Body of pancreas (tissue), 4 donors: Measurements from ENCODE around the gene WDR5B.

ENCODE experiments used
- POLR2A ChIP-seq, 3 donors: fragments of 450-650 bp; IDR thresholded peaks; one replicate each; pipeline ENCODE4 v1.6.1; 2016; ENCODE audit warnings: antibody characterized with exemption in 3 of 3, mild to moderate bottlenecking in 2 of 3
- TF ChIP-seq, protein P1 (sequence below), 7 experiments: fragments of 450-650 bp in 4 of 7; fragments of 200-600 bp in 3 of 7; sonication (generic) in 3 of 7; IDR thresholded peaks; one replicate each; pipeline ENCODE4 v1.5.1; 2016 to 2019; ENCODE audit warnings: antibody characterized with exemption in 7 of 7

GRCh38 chr3:122395582-122395981 lies 20.3 kb downstream of the WDR5B start:
- TF ChIP-seq, protein P1, sequence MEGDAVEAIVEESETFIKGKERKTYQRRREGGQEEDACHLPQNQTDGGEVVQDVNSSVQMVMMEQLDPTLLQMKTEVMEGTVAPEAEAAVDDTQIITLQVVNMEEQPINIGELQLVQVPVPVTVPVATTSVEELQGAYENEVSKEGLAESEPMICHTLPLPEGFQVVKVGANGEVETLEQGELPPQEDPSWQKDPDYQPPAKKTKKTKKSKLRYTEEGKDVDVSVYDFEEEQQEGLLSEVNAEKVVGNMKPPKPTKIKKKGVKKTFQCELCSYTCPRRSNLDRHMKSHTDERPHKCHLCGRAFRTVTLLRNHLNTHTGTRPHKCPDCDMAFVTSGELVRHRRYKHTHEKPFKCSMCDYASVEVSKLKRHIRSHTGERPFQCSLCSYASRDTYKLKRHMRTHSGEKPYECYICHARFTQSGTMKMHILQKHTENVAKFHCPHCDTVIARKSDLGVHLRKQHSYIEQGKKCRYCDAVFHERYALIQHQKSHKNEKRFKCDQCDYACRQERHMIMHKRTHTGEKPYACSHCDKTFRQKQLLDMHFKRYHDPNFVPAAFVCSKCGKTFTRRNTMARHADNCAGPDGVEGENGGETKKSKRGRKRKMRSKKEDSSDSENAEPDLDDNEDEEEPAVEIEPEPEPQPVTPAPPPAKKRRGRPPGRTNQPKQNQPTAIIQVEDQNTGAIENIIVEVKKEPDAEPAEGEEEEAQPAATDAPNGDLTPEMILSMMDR (IDR thresholded peaks at IDR 0.05), result no peak
- TF ChIP-seq POLR2A (IDR thresholded peaks at IDR 0.05), result no peak
